NCI-H2107 (cell line): Measurements from ENCODE around the gene OTUD3.
"Not testable (repeated sequence)": the region's sequence is repeated elsewhere in the genome, so short reads cannot be mapped to it uniquely, and the experiment has no call there.

Experiments used
- DNase-seq: peaks from one replicate; lab custom pipeline; 2025; lab: John Stamatoyannopoulos, UW

Gene OTUD3

GRCh38 chr1:19868575-19868974, 13.6 kb upstream of the OTUD3 start:
- not testable (repeated sequence) for DNase-seq

- not testable (repeated sequence) for DNase-seq
Measured at GRCh38 chr1:19869453-19869852, 12.7 kb upstream of the OTUD3 start.

GRCh38 chr1:19869929-19870328, 12.3 kb upstream of the OTUD3 start:
- DNase-seq: no peak

GRCh38 chr1:19872190-19872589, 10.0 kb upstream of the OTUD3 start:
- DNase-seq: peak; percentile 21

GRCh38 chr1:19877181-19877750, 4.9 kb upstream of the OTUD3 start:
- DNase-seq: no peak

GRCh38 chr1:19877821-19878636, 4.2 kb upstream of the OTUD3 start:
- DNase-seq: no peak

GRCh38 chr1:19878637-19878985, 3.6 kb upstream of the OTUD3 start:
- no peak for DNase-seq

GRCh38 chr1:19879227-19879626, 3.0 kb upstream of the OTUD3 start:
- DNase-seq: no peak

- no peak for DNase-seq
Measured at GRCh38 chr1:19879661-19880060, 2.5 kb upstream of the OTUD3 start.

GRCh38 chr1:19880841-19881240, 1.4 kb upstream of the OTUD3 start:
- DNase-seq: not testable (repeated sequence)

- DNase-seq: no peak
Measured at GRCh38 chr1:19884312-19884711, 2.1 kb downstream of the OTUD3 start.

GRCh38 chr1:19885821-19886220, 3.6 kb downstream of the OTUD3 start:
- no peak for DNase-seq

GRCh38 chr1:19888112-19888511, 5.9 kb downstream of the OTUD3 start:
- no peak for DNase-seq

GRCh38 chr1:19889656-19890055, 7.5 kb downstream of the OTUD3 start:
- no peak for DNase-seq

- no peak for DNase-seq
Measured at GRCh38 chr1:19892129-19892528, 9.9 kb downstream of the OTUD3 start.

- no peak for DNase-seq
Measured at GRCh38 chr1:19892628-19893168, 10.5 kb downstream of the OTUD3 start.

GRCh38 chr1:19893687-19894086, 11.5 kb downstream of the OTUD3 start:
- no peak for DNase-seq

GRCh38 chr1:19894218-19894617, 12.0 kb downstream of the OTUD3 start:
- DNase-seq: no peak

- no peak for DNase-seq
Measured at GRCh38 chr1:19901653-19902052, 19.5 kb downstream of the OTUD3 start.

- DNase-seq: no peak
Measured at GRCh38 chr1:19903621-19904020, 21.4 kb downstream of the OTUD3 start.

- DNase-seq: no peak
Measured at GRCh38 chr1:19907456-19907855, 25.3 kb downstream of the OTUD3 start.

- no peak for DNase-seq
Measured at GRCh38 chr1:19909392-19909791, 27.2 kb downstream of the OTUD3 start.

GRCh38 chr1:19909971-19910370, 27.8 kb downstream of the OTUD3 start:
- no peak for DNase-seq

- no peak for DNase-seq
Measured at GRCh38 chr1:19910650-19911049, 28.5 kb downstream of the OTUD3 start.
